Effector memory CD4-positive, alpha-beta T cell (primary cell): ENCODE measurements around the gene LORICRIN.

Experiments used
- DNase-seq, 3 donors: peaks; one replicate each; pipeline ENCODE4 v3.0.0-alpha.2; 2020
- H3K27ac ChIP-seq: 2 replicates; pipeline ENCODE4 v1.7.0; 2013; ENCODE audit warnings: mild to moderate bottlenecking, low read length, moderate library complexity; ENCODE audit not compliant: insufficient read depth, poor library complexity, severe bottlenecking
- H3K27me3 ChIP-seq: replicated peaks from 2 replicates; pipeline ENCODE4 v1.7.0; 2013; ENCODE audit warnings: mild to moderate bottlenecking, low read length; ENCODE audit not compliant: insufficient read depth, control insufficient read depth, poor library complexity, severe bottlenecking
- H3K36me3 ChIP-seq: 2 replicates; pipeline ENCODE4 v1.7.0; 2013; ENCODE audit warnings: mild to moderate bottlenecking, low read length, moderate library complexity; ENCODE audit not compliant: control insufficient read depth, insufficient read depth
- H3K4me1 ChIP-seq: 2 replicates; pipeline ENCODE4 v1.7.0; 2013; ENCODE audit warnings: low read length, mild to moderate bottlenecking; ENCODE audit not compliant: control insufficient read depth, insufficient read depth, poor library complexity, severe bottlenecking
- H3K4me3 ChIP-seq: 2 replicates; pipeline ENCODE4 v1.7.0; 2013; ENCODE audit warnings: low read length, low read depth, mild to moderate bottlenecking; ENCODE audit not compliant: insufficient read depth, poor library complexity, severe bottlenecking
- H3K9me3 ChIP-seq: 2 replicates; pipeline ENCODE4 v1.7.0; 2013; ENCODE audit warnings: mild to moderate bottlenecking, low read length, moderate library complexity; ENCODE audit not compliant: control insufficient read depth

Gene LORICRIN

DNA sequence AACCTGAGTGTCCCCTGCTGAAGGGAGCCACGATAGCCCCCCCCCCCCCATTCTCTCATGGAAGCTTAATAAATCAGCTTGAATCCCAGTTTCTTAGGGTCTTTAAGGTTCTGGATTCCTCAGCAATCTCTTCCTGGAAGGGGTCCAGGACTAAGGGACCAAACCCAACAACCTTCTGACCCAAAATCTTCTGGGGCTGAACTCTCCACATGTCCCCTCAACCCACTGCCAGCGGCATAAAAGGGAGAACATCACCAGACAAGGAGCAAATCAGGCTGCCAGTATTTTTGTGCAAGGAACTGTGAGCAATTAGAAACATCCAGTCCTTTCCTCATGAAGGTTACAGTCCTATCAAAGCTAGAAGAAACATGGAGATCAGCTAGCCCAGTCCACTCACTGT, 12.7 kb upstream of the LORICRIN start:
- DNase-seq = no peak
- peaks cover 4% of the 10 kb centered on the region for H3K27me3 ChIP-seq
- H3K36me3 ChIP-seq = no peaks in the 10 kb centered on the region
- H3K27ac ChIP-seq = no peak overlapping the region
- H3K9me3 ChIP-seq = no peaks in the 10 kb centered on the region
- no peak overlapping the region for H3K4me3 ChIP-seq
- no peaks in the 10 kb centered on the region for H3K4me1 ChIP-seq

DNA sequence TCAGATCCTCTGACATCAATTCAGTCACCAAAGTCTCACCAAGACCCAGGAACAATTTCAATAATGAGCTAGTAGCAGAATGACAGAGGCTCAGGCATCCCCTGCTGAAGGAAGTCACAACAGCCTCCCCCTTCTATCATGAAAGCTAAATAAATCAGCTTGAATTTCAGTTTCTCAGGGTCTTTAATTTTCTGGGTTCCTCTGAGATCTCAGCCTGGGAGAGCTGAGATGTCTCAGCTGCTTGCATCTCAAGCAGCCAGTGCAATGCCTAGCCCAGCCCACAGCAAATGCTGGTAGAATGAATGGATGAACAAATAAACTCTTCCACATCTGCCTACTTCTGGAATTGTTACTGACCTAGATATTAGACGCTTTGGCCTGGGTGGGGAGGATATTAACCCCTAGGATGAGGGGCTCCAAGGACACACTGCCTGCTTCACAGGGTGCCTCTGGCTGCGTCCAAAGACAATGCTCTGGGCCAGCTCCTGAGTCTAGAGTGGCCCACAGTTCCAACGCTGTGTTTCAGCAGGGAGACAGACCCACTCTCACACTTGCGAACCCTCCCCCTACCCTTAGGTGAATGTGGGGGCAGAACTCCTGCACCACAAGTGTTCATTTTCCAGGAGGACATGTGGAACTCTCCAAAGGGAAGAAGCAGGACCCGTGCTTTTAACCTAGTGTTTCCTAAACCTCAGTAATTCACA, 11.2 kb upstream of the LORICRIN start:
- H3K36me3 ChIP-seq = no peaks in the 10 kb centered on the region
- no peak overlapping the region for H3K4me3 ChIP-seq
- no peak overlapping the region for H3K27ac ChIP-seq
- H3K4me1 ChIP-seq = no peaks in the 10 kb centered on the region
- DNase-seq = no peak
- H3K27me3 ChIP-seq = no peaks in the 10 kb centered on the region
- H3K9me3 ChIP-seq = no peaks in the 10 kb centered on the region

GRCh38 chr1:153250166-153250565, 9.3 kb upstream of the LORICRIN start:
- no peaks in the 10 kb centered on the region for H3K9me3 ChIP-seq
- H3K4me3 ChIP-seq = no peak overlapping the region
- no peak overlapping the region for H3K27ac ChIP-seq
- no peaks in the 10 kb centered on the region for H3K27me3 ChIP-seq
- no peak for DNase-seq
- no peaks in the 10 kb centered on the region for H3K4me1 ChIP-seq
- no peaks in the 10 kb centered on the region for H3K36me3 ChIP-seq

DNA sequence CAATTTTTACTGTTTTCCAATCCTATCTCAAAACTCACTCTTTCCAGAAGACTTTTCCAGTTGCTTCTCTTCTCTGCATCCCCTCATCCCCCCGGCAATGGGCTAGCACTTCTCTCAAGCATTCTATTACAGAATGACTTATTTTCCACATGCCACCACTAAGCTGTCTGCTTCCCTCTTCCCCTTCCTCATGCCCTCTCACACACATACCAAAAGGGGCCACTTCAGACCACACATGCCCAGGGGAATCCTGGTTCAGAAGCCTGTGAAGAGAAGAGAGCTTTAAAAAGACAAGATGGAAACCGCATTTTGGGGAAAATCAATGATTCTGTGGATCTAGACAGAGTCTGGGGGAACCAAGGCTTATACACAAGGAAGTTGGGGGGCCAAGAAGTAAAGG, 8.4 kb upstream of the LORICRIN start:
- H3K36me3 ChIP-seq = no peaks in the 10 kb centered on the region
- DNase-seq = no peak

DNA sequence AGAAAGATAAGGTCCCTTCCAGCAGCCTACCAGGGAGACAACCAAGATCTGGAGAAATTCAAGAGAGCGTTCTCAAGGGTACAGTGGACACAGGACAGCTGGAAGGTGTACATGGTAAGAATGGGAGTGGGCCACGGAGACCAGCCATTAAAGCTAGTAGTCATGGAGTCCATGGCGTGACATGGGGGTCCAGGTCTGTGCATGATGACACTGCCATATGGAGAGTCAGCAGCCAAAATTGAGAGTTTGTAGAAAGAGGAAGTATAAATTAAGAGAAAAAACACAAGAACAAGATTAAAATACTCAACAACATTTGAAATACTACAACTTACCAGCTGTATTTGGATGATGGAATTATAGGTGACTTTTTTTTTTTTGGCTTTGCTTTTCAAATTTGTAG, 7.9 kb upstream of the LORICRIN start:
- Histone ChIP-seq H3K36me3 (no peaks in the 10 kb centered on the region), H3K4me1 (no peaks in the 10 kb centered on the region), H3K27me3 (no peaks in the 10 kb centered on the region), H3K9me3 (no peaks in the 10 kb centered on the region), H3K4me3 (no peak overlapping the region), H3K27ac (no peak overlapping the region)
- DNase-seq = no peak

More for the DNA sequence above, 8.4 kb upstream of the LORICRIN start:
- Histone ChIP-seq H3K4me1 (no peaks in the 10 kb centered on the region), H3K27ac (no peak overlapping the region), H3K4me3 (no peak overlapping the region), H3K9me3 (no peaks in the 10 kb centered on the region), H3K27me3 (no peaks in the 10 kb centered on the region)

DNA sequence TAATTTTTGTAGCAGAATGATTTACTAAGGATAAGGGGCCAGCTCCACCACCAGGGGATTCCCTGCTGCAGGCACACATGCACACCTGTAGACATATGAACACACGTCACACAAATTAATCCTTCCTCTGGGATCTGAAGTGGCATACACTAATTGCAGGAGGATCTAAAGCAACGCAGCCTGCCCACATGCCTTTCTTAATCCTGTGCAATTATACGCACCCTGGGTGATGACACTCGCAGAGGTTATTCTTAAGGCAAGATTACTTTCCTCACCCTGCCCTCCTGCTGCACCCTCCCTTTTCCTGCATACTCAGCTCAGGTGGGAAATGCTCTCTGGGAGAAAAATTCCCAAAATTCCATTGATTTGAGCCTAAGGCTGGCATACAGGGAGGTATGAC, 7.5 kb upstream of the LORICRIN start:
- no peaks in the 10 kb centered on the region for H3K9me3 ChIP-seq

GRCh38 chr1:153253076-153253475, 6.4 kb upstream of the LORICRIN start:
- DNase-seq = no peak

More for the DNA sequence above, 7.5 kb upstream of the LORICRIN start:
- Histone ChIP-seq H3K27ac (no peak overlapping the region), H3K4me1 (no peaks in the 10 kb centered on the region), H3K4me3 (no peak overlapping the region), H3K27me3 (no peaks in the 10 kb centered on the region), H3K36me3 (no peaks in the 10 kb centered on the region)
- no peak for DNase-seq

DNA sequence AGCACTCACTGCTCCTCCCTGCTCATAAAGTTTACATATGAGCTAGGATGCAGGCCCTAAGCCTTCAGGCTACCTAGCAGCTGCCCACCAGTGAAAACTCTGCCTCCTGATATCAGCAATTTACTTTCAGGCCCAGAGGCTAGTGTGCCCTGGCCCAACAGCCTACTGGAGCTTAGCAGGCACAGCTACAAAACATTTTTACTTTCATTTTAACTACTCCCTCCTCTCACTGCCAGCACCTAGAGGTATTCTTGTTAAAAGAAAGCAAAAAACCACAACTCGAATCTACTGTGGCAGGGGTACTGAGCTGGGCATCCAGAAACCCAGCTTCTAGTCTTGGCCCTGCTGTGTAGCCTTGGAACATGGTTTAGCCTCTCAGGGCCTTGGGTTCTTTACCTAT, 5.8 kb upstream of the LORICRIN start:
- no peaks in the 10 kb centered on the region for H3K27me3 ChIP-seq
- no peaks in the 10 kb centered on the region for H3K4me1 ChIP-seq
- no peaks in the 10 kb centered on the region for H3K36me3 ChIP-seq
- no peak overlapping the region for H3K27ac ChIP-seq
- H3K4me3 ChIP-seq = no peak overlapping the region
- DNase-seq = no peak
- no peaks in the 10 kb centered on the region for H3K9me3 ChIP-seq

More at GRCh38 chr1:153253076-153253475, 6.4 kb upstream of the LORICRIN start:
- Histone ChIP-seq H3K27me3 (no peaks in the 10 kb centered on the region), H3K4me1 (no peaks in the 10 kb centered on the region), H3K36me3 (no peaks in the 10 kb centered on the region), H3K27ac (no peak overlapping the region), H3K9me3 (no peaks in the 10 kb centered on the region), H3K4me3 (no peak overlapping the region)

DNA sequence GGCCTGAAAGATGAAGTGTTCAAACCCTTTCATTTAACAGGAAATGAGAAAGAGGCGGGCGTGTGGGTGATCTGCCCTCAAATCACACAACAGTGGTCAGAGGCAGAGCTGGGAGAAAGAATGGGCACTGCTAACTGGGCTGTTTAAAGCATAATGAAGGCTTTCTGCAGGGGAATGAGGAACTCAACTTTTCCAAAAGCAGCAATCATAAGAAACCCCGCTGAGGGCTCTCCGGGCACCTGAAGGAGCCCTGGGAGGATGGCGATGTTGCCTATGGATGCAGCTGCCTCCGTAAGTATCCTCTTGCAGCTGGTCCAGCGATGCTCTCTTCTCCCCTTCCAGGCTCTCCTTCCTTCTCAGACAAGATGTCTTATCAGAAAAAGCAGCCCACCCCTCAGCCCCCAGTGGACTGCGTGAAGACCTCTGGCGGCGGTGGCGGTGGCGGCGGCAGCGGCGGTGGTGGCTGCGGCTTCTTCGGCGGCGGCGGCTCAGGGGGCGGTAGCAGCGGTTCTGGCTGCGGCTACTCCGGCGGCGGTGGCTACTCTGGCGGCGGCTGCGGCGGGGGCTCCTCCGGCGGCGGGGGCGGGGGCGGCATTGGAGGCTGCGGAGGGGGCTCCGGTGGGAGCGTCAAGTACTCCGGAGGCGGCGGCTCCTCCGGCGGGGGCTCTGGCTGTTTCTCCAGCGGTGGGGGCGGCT, 1.2 kb downstream of the LORICRIN start:
- H3K27ac ChIP-seq = no peak overlapping the region
- no peak for DNase-seq
- peak overlapping the region; percentile 56 for H3K4me3 ChIP-seq
- peaks cover 21% of the 10 kb centered on the region for H3K4me1 ChIP-seq
- peaks cover 28% of the 10 kb centered on the region for H3K27me3 ChIP-seq
- H3K36me3 ChIP-seq = no peaks in the 10 kb centered on the region
- no peaks in the 10 kb centered on the region for H3K9me3 ChIP-seq

- Histone ChIP-seq H3K27ac (no peak overlapping the region), H3K36me3 (no peaks in the 10 kb centered on the region), H3K9me3 (no peaks in the 10 kb centered on the region), H3K4me3 (peak overlapping the region; percentile 56), H3K4me1 (peaks cover 21% of the 10 kb centered on the region), H3K27me3 (peaks cover 28% of the 10 kb centered on the region)
- DNase-seq = no peak
These were observed 2.0 kb downstream of the LORICRIN start for GRCh38 chr1:153261281-153262069.
